Adipocyte (in vitro differentiated cells): ENCODE results near the gene OR2G6.
"Not testable (repeated sequence)": the region's sequence is repeated elsewhere in the genome, so short reads cannot be mapped to it uniquely, and the experiment has no call there.

Experiments
- DNase-seq: peaks from one replicate; pipeline ENCODE4 v3.0.0-alpha.2; 2015; ENCODE audit warnings: low read depth
- H3K27me3 ChIP-seq: replicated peaks from 2 replicates; pipeline ENCODE4 v1.7.0; 2013; ENCODE audit warnings: mild to moderate bottlenecking, low read length, moderate library complexity; ENCODE audit not compliant: control insufficient read depth, insufficient read depth
- H3K36me3 ChIP-seq: 2 replicates; pipeline ENCODE4 v1.7.0; 2013; ENCODE audit warnings: low read length, mild to moderate bottlenecking, moderate library complexity; ENCODE audit not compliant: control insufficient read depth, insufficient read depth, severe bottlenecking
- H3K4me1 ChIP-seq: 2 replicates; pipeline ENCODE4 v1.7.0; 2013; ENCODE audit warnings: mild to moderate bottlenecking, low read length, moderate library complexity; ENCODE audit not compliant: control insufficient read depth, insufficient read depth
- H3K4me3 ChIP-seq: 2 replicates; pipeline ENCODE4 v1.7.0; 2013; ENCODE audit warnings: mild to moderate bottlenecking, low read length, moderate library complexity
- H3K9ac ChIP-seq: 2 replicates; pipeline ENCODE4 v1.7.0; 2013; ENCODE audit warnings: mild to moderate bottlenecking, low read length, moderate library complexity
- H3K9me3 ChIP-seq: 2 replicates; pipeline ENCODE4 v1.7.0; 2013; ENCODE audit warnings: mild to moderate bottlenecking, low read length, moderate library complexity; ENCODE audit not compliant: control insufficient read depth

The OR2G6 gene

DNA sequence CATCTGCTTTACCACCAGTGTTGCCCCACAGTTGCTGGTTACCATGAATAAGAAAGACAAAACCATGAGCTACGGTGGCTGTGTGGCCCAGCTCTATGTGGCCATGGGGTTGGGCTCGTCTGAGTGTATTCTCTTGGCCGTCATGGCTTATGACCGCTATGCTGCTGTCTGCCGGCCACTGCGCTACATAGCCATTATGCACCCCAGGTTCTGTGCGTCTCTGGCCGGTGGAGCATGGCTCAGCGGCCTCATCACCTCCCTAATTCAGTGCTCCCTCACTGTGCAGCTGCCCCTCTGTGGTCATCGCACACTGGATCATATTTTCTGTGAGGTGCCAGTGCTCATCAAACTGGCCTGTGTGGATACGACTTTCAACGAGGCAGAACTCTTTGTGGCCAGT lies 14.0 kb downstream of the OR2G6 start:
- Histone ChIP-seq H3K36me3 (no peaks in the 10 kb centered on the region), H3K27me3 (no peaks in the 10 kb centered on the region), H3K9me3 (peaks cover 8% of the 10 kb centered on the region), H3K4me1 (no peaks in the 10 kb centered on the region), H3K4me3 (no peak overlapping the region), H3K9ac (no peak overlapping the region)
- no peak for DNase-seq

DNA sequence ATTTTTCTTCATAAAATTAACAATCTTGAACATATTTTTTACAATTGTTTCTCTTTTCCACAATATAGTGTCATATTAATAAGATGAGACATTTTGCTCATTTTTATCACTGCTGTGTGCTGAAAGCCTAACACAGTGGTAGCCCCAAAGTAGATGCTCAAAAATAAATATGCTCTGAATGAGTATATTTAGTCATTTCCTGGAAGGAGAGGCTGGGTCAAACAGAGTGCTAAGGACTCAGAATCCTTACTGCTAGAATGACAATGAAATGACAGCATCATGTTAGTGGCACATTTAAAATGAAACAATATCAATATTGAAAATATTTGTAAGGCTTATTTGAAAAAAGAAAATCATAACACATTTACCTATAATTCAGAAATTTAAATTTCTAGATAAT lies 29.6 kb downstream of the OR2G6 start:
- H3K36me3 ChIP-seq, DNase-seq, H3K4me3 ChIP-seq, H3K9me3 ChIP-seq, H3K9ac ChIP-seq, H3K4me1 ChIP-seq, H3K27me3 ChIP-seq: not testable (repeated sequence)

DNA sequence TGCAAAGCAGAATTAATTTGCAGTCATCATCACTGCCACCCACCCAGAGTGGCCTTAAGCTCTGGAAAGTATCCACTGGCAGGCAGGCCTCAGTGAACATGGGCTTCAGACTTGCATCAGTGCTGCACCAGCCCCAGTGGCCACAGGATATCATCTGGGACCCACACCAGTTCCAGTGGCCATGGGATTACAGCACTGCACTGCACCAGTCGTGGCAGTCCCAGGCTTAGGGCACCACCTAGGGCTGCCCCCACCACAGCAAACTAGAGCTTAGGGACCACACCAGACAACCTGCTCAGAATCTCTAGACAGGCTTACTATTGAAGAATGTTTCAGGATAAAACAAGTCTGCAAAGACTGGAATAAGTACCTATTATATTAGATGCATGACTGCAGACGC lies 39.5 kb downstream of the OR2G6 start:
- not testable (repeated sequence) for H3K9me3 ChIP-seq, H3K4me1 ChIP-seq, H3K27me3 ChIP-seq, H3K4me3 ChIP-seq, H3K36me3 ChIP-seq, DNase-seq, H3K9ac ChIP-seq

DNA sequence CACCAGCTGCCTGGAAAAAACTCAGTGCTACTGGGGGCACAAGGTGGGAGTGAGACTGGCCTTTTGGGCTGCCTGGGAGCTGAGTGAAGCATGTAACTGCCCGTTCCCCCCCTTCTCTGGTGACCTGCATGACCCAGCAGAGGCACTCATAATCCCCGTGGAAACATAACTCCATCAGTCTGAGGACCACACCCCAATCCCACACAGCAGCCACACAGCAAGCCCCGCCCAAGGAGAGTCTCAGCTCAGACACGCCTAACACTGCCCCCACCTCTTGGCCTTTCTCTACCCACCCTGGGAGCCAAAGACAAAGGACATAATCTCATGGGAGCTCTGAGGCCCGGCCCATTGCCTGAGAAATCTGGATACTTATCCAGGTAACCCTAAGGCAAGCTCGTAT lies 43.2 kb downstream of the OR2G6 start:
- not testable (repeated sequence) for H3K4me1 ChIP-seq, H3K9me3 ChIP-seq, H3K9ac ChIP-seq, H3K27me3 ChIP-seq, DNase-seq, H3K36me3 ChIP-seq, H3K4me3 ChIP-seq

DNA sequence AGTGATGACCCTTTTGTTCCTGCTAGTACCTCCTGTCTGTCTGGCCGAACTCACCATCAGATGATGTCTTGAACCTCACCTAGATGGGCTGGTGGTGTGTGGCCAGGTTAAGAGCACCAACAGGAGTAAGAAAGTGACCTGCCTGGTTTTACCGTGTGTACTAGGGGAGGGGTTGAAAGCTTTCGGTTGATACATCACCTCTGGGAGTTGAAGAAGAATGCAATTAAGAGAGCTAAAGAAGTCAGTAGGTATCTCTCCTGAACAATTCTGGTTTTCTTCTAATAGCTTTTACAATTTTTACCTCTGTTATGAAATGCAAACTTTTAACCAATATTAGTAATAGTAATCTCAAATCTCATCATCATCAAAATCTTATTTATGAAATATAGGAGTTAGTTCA lies 54.8 kb downstream of the OR2G6 start, which contains the start of gene OR2T29:
TSS of gene OR2T29 (minus strand) at position 101 of the 400 bp plus-strand sequence. CDS start 3,281 bp downstream, outside the sequence.
- not testable (repeated sequence) for H3K4me1 ChIP-seq, H3K9ac ChIP-seq, H3K36me3 ChIP-seq, H3K27me3 ChIP-seq, DNase-seq, H3K9me3 ChIP-seq, H3K4me3 ChIP-seq

DNA sequence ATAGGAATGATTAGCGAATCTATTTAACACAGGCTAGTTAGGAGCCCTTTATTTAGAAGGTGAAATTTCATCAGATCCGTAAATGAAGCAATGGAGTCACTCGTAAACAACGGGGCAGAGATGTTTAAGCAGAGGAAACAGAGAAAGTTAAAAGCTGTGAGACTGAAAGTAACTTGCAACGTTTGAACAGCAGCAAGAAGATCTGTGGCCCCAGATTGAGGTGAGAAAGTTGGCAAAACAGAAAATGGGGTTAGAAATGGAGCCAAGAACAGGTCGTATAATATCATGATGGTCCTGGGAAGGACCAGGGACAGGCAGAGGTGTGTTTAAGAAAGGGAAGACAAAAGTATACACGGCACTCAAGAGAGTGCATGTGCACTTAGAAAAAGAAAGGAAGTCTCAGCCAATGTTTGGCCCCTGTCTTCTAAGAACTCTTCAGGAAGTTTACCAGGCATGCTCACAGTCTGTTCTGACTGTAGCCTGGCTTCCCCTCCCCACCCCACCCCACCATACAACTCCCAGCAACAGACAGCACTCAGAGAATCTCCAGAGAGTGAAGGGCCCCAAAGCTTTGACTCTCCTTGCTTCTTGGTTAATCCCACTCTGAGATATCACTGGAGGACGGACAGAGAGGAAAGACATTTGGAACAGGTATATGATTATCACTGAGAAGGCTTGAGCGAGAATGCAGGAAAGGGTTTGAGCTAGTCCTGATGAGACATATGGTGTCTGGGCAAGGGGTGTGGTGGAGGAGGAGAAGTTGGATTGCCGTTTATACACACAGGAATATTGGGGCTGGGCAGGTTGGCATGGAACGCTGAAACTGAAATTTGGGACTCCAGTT lies 57.9 kb downstream of the OR2G6 start:
- H3K9me3 ChIP-seq, DNase-seq, H3K9ac ChIP-seq, H3K4me3 ChIP-seq, H3K4me1 ChIP-seq, H3K36me3 ChIP-seq, H3K27me3 ChIP-seq: not testable (repeated sequence)

DNA sequence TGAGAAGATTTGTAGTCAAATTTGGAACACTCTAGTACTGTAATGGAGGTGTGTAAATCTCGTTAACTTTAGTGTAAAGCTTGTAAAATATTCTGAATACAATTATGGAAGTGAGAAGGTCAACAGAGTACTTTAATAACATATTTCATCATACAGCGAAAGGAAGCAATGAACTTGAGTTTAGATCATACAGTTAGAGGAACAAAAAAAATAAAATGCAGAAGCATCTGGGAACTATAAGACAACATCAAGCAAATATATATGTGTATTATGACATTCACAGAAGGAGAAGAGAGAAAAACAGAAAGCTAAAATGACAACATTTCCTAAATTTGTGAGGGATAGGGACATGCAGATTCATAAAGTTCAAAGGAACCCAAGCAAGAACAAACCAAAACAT lies 61.2 kb downstream of the OR2G6 start:
- DNase-seq, H3K4me1 ChIP-seq, H3K9ac ChIP-seq, H3K4me3 ChIP-seq, H3K9me3 ChIP-seq, H3K27me3 ChIP-seq, H3K36me3 ChIP-seq: not testable (repeated sequence)

DNA sequence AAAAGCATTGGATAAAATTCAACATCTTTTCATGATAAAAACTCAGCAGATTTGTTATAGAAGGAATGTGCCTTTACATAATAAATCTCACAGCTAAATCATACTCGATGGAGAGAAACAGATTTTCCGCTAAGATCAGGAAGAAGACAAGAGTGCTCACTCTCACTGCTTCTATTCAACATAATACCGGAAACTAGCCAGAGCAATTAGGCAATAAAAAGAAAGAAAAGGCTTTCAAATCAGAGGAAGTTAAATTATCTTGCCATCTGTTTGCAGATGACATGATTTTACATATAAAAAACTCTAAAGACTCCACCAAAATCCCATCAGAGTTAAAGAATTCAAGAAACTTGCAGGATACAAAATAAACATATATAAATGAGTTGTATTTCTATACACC lies 62.9 kb downstream of the OR2G6 start:
- not testable (repeated sequence) for H3K9ac ChIP-seq, H3K36me3 ChIP-seq, H3K4me3 ChIP-seq, DNase-seq, H3K9me3 ChIP-seq, H3K27me3 ChIP-seq, H3K4me1 ChIP-seq

DNA sequence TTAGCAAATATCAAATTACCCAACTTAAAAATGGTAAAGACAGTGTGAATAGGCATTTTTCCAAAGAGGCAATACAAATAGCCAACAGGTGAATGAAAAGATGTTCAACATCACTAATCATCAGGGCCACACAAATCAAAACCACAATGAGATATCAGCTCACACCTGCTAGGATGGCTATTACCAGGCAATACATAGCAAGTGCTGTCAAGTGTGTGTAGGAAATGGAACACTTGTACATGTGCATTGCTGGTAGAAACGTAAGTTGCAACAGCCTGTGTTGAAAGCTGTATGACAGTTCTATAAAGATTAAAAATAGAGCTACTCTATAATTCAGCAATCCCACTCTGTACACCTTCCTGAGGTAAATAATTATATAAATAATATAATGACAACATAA lies 64.2 kb downstream of the OR2G6 start:
- H3K9ac ChIP-seq, H3K36me3 ChIP-seq, H3K27me3 ChIP-seq, DNase-seq, H3K9me3 ChIP-seq, H3K4me3 ChIP-seq, H3K4me1 ChIP-seq: not testable (repeated sequence)

DNA sequence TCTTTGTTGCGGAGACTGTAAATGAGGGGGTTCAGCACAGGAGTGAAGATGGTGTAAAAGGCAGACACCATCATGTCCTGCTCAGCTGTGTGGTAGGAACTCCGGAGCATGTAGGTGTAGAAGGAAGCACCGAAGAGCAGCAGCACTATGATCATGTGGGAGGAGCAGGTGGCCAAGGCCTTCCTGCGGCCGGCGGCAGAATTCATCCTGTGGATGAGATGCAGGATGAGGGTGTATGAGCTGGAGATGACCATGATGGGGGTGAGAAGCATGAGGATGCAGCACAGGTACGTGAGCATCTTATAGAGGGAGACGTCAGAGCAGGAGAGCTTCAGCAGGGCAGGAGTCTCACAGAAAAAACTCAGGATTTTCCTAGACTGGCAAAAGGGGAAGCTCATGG lies 66.0 kb downstream of the OR2G6 start:
- H3K27me3 ChIP-seq, H3K9ac ChIP-seq, H3K36me3 ChIP-seq, H3K4me1 ChIP-seq, H3K9me3 ChIP-seq, H3K4me3 ChIP-seq, DNase-seq: not testable (repeated sequence)

DNA sequence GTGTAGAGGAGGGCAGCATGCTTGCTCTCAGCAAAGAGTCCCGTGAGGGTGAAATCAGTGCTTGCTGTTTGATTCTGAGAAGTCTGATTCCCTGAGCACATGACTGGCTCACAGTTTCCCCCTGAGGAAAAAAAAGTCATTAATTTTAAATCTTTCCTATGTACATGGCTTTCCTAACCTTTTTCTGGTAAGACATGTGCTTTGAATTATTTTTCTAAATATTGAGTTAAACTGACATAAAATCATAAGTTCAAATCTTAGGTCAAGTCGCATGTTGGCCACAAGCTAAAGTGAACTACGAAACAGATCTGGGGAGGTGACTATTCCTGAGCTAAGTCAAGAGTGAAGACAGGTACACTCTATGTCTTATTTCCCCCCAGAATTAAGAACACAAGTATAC lies 66.8 kb downstream of the OR2G6 start, which contains the start of gene OR2T34:
TSS of gene OR2T34 (minus strand) at position 101 of the 400 bp plus-strand sequence. CDS start at position 101, 0 bp downstream.
- H3K36me3 ChIP-seq, DNase-seq, H3K4me1 ChIP-seq, H3K9ac ChIP-seq, H3K4me3 ChIP-seq, H3K27me3 ChIP-seq, H3K9me3 ChIP-seq: not testable (repeated sequence)
